ENCODE results near the gene PIGT.

DNA sequence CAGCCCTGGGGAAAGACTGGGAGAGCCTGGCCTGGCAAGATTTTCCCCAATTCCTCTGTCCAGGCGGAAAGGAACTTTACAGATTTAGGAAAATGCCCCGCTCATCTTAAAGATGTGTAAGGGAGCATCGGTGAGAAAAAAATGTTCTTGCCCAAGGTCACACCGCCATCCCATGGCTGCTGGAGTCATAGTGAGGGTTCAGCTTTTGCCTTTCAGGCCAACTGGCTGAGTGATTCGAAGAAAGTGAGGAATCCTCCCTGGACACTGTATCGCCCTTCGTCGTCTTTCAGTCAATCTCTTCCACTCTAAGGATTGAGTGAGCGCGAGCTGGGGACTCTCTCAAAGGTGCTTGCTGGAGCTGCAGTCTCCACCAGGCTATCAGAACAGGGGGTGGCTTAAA, 55.0 kb downstream of the PIGT start:
- TF ChIP-seq, protein P1, sequence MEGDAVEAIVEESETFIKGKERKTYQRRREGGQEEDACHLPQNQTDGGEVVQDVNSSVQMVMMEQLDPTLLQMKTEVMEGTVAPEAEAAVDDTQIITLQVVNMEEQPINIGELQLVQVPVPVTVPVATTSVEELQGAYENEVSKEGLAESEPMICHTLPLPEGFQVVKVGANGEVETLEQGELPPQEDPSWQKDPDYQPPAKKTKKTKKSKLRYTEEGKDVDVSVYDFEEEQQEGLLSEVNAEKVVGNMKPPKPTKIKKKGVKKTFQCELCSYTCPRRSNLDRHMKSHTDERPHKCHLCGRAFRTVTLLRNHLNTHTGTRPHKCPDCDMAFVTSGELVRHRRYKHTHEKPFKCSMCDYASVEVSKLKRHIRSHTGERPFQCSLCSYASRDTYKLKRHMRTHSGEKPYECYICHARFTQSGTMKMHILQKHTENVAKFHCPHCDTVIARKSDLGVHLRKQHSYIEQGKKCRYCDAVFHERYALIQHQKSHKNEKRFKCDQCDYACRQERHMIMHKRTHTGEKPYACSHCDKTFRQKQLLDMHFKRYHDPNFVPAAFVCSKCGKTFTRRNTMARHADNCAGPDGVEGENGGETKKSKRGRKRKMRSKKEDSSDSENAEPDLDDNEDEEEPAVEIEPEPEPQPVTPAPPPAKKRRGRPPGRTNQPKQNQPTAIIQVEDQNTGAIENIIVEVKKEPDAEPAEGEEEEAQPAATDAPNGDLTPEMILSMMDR (conservative IDR thresholded peaks at IDR 0.05 in 1 of 2, IDR thresholded peaks at IDR 0.05 in 1 of 2; ENCODE audit: low read depth in 1 of 2, low read length in 2 of 2) = peak in 1 of 2 donors; percentile 14
- peak; percentile 84 for TF ChIP-seq EZH2 (IDR thresholded peaks at IDR 0.05; ENCODE audit: low read length, missing control alignments)

Data from fibroblast of lung (primary cell).